Keratinocyte (primary cell): Measurements from ENCODE around the gene CHL1. TPM values are rescaled to one million over a fixed set of nuclear protein-coding genes. Genes with fewer than 3 reads are reported as not detected.

ENCODE experiments used
- DNase-seq: peaks from one replicate; pipeline ENCODE4 v3.0.0-alpha.2; 2011; ENCODE audit warnings: low read depth, missing footprints, low spot score
- FAIRE-seq: peaks from 2 replicates; lab custom pipeline; 2011; peaks lifted over from hg19 to GRCh38; lab: Jason Lieb, UNC
- H2AFZ ChIP-seq: 2 replicates; pipeline ENCODE4 v1.6.0; 2012; ENCODE audit warnings: low read length, control low read depth, inconsistent platforms; ENCODE audit not compliant: control insufficient read depth
- H3K27ac ChIP-seq: 2 replicates; pipeline ENCODE4 v1.5.1; 2011; ENCODE audit warnings: low read length; ENCODE audit not compliant: control insufficient read depth, insufficient read depth
- H3K27me3 ChIP-seq: 3 replicates; pipeline ENCODE4 v1.6.0; 2011; ENCODE audit warnings: low read length; ENCODE audit not compliant: control insufficient read depth, insufficient read depth; ENCODE audit errors: extremely low read depth
- H3K36me3 ChIP-seq, 2 experiments: 2 replicates in 1 of 2; 3 replicates in 1 of 2; pipeline ENCODE4 v1.5.1; 2011; ENCODE audit warnings: low read length in 2 of 2, mild to moderate bottlenecking in 1 of 2; ENCODE audit not compliant: control insufficient read depth in 2 of 2, insufficient read depth in 2 of 2; ENCODE audit errors: extremely low read depth in 1 of 2
- H3K4me1 ChIP-seq: 3 replicates; pipeline ENCODE4 v1.5.1; 2011; ENCODE audit warnings: low read length; ENCODE audit not compliant: control insufficient read depth, insufficient read depth; ENCODE audit errors: extremely low read depth
- H3K4me2 ChIP-seq: 3 replicates; pipeline ENCODE4 v1.6.0; 2011; ENCODE audit warnings: low read depth, low read length; ENCODE audit not compliant: control insufficient read depth, insufficient read depth; ENCODE audit errors: extremely low read depth
- H3K4me3 ChIP-seq, 3 experiments: fragments of 200-600 bp in 1 of 3; sonication (generic) in 1 of 3; 2 replicates in 2 of 3; 3 replicates in 1 of 3; pipeline ENCODE4 v1.5.1; 2011 to 2016; ENCODE audit warnings: low read length in 3 of 3, mild to moderate bottlenecking in 3 of 3, control low read depth in 2 of 3, inconsistent platforms in 1 of 3, low read depth in 1 of 3, mixed read lengths in 1 of 3, mixed run types in 1 of 3, moderate library complexity in 1 of 3; ENCODE audit not compliant: control insufficient read depth in 2 of 3, insufficient read depth in 2 of 3; ENCODE audit errors: extremely low read depth in 1 of 3
- H3K79me2 ChIP-seq: 2 replicates; pipeline ENCODE4 v1.6.0; 2012; ENCODE audit warnings: low read length; ENCODE audit not compliant: control insufficient read depth, insufficient read depth
- H3K9ac ChIP-seq: 3 replicates; pipeline ENCODE4 v1.6.0; 2011; ENCODE audit warnings: low read length; ENCODE audit not compliant: control insufficient read depth, insufficient read depth; ENCODE audit errors: extremely low read depth
- H3K9me1 ChIP-seq: 3 replicates; pipeline ENCODE4 v1.6.0; 2011; ENCODE audit warnings: low read length; ENCODE audit not compliant: control insufficient read depth, insufficient read depth; ENCODE audit errors: extremely low read depth
- H3K9me3 ChIP-seq: 2 replicates; pipeline ENCODE4 v1.5.1; 2012; ENCODE audit warnings: low read depth, low read length; ENCODE audit not compliant: control insufficient read depth
- H4K20me1 ChIP-seq: 3 replicates; pipeline ENCODE4 v1.6.0; 2011; ENCODE audit warnings: low read length; ENCODE audit not compliant: control insufficient read depth, insufficient read depth; ENCODE audit errors: extremely low read depth
- EZH2 ChIP-seq: IDR thresholded peaks from one replicate; pipeline ENCODE4 v1.6.1; 2012; ENCODE audit warnings: inconsistent platforms, mild to moderate bottlenecking, low read length, moderate library complexity
- dilution Hi-C: fragments of 300-500 bp; cut with MboI; formaldehyde crosslinking; loops from one replicate; pipeline ENCODE4 v1.7.0; 2020; ENCODE audit warnings: low sequenced_read_pairs; ENCODE audit not compliant: extremely low pct_ligation_motif_present
- polyA plus RNA-seq, 5 experiments: library from polyadenylated mRNA; depleted of rRNA in 3 of 5; stranded (reverse) in 3 of 5; stranded (forward) in 1 of 5; unstranded in 1 of 5; fragments of >200 nt; gene quantifications; 1 replicate in 1 of 5; 2 replicates in 3 of 5; 3 replicates in 1 of 5; pipeline versions ENCODE4 v1.2.1 to v1.2.3, GENCODE V29; 2011 to 2012; ENCODE audit warnings: missing spikeins in 2 of 5, low read depth in 1 of 5, low replicate concordance in 1 of 5
- TF ChIP-seq, protein P1 (sequence below), 3 experiments: IDR thresholded peaks in 1 of 3; conservative IDR thresholded peaks in 1 of 3; optimal IDR thresholded peaks in 1 of 3; 2 replicates in 2 of 3; 3 replicates in 1 of 3; pipeline versions ENCODE3 to v1.5.1; 2011; ENCODE audit warnings: low read length in 3 of 3, mild to moderate bottlenecking in 3 of 3, moderate library complexity in 2 of 3, control low read depth in 1 of 3, inconsistent platforms in 1 of 3; ENCODE audit not compliant: insufficient read depth in 2 of 3; ENCODE audit errors: extremely low read depth in 1 of 3

Gene CHL1
- polyA plus RNA-seq, 1 donor (not counting 4 experiments of a cell fraction or from before 2014, with no cell fraction given), result 0.04 TPM

- Histone ChIP-seq H3K79me2 (no peaks in the 10 kb centered on the region), H4K20me1 (no peaks in the 10 kb centered on the region), H3K36me3 (no peaks in the 10 kb centered on the region), H2AFZ (no peak overlapping the region), H3K4me2 (no peak overlapping the region), H3K27me3 (no peaks in the 10 kb centered on the region), H3K27ac (no peak overlapping the region), H3K9me1 (no peaks in the 10 kb centered on the region), H3K4me1 (no peaks in the 10 kb centered on the region), H3K4me3 (no peak overlapping the region), H3K9ac (no peak overlapping the region), H3K9me3 (no peaks in the 10 kb centered on the region)
- FAIRE-seq (no peak), DNase-seq (no peak)
- TF ChIP-seq, protein P1, sequence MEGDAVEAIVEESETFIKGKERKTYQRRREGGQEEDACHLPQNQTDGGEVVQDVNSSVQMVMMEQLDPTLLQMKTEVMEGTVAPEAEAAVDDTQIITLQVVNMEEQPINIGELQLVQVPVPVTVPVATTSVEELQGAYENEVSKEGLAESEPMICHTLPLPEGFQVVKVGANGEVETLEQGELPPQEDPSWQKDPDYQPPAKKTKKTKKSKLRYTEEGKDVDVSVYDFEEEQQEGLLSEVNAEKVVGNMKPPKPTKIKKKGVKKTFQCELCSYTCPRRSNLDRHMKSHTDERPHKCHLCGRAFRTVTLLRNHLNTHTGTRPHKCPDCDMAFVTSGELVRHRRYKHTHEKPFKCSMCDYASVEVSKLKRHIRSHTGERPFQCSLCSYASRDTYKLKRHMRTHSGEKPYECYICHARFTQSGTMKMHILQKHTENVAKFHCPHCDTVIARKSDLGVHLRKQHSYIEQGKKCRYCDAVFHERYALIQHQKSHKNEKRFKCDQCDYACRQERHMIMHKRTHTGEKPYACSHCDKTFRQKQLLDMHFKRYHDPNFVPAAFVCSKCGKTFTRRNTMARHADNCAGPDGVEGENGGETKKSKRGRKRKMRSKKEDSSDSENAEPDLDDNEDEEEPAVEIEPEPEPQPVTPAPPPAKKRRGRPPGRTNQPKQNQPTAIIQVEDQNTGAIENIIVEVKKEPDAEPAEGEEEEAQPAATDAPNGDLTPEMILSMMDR (optimal IDR thresholded peaks at IDR 0.05 in 1 of 3, IDR thresholded peaks at IDR 0.05 in 1 of 3, conservative IDR thresholded peaks at IDR 0.05 in 1 of 3; ENCODE audit: extremely low read depth in 1 of 3, insufficient read depth in 2 of 3, low read length in 3 of 3), result no peak
- TF ChIP-seq EZH2, result no peak
- dilution Hi-C loops, result no loop called here
These were observed 253.1 kb downstream of the CHL1 start for GRCh38 chr3:449711-450110.

DNA sequence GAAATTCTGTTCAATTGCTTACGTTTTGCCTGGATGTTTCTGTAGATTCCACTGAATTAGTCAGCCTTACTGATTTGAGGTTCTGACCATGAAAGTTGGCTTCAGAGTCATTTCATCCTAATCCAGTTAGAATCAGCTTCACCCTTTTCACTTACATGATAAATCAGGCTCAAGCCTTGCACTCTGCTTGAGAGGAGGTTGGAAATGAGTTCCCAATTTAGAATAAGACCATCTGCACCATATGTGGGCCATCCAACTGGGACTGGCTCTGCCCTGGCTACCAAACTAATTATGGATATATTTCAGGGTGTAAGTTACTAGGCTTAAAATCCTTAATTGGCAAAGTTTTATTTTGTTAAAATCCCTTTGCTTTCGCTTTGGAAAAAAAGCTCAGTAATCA is 255.7 kb downstream of the CHL1 start:
- H3K9ac ChIP-seq, result no peak overlapping the region
- DNase-seq (no peak), FAIRE-seq (no peak)
- TF ChIP-seq EZH2, result no peak
- TF ChIP-seq, protein P1 (optimal IDR thresholded peaks at IDR 0.05 in 1 of 3, IDR thresholded peaks at IDR 0.05 in 1 of 3, conservative IDR thresholded peaks at IDR 0.05 in 1 of 3; ENCODE audit: extremely low read depth in 1 of 3, insufficient read depth in 2 of 3, low read length in 3 of 3), result no peak
- no peak overlapping the region for H3K4me3 ChIP-seq
- no peaks in the 10 kb centered on the region for H3K79me2 ChIP-seq
- H2AFZ ChIP-seq, result no peak overlapping the region
- H3K4me1 ChIP-seq, result no peaks in the 10 kb centered on the region
- no peaks in the 10 kb centered on the region for H3K27me3 ChIP-seq
- H3K9me3 ChIP-seq, result no peaks in the 10 kb centered on the region
- dilution Hi-C loops, result no loop called here
- H3K27ac ChIP-seq, result no peak overlapping the region
- no peaks in the 10 kb centered on the region for H3K9me1 ChIP-seq
- H4K20me1 ChIP-seq, result no peaks in the 10 kb centered on the region
- no peaks in the 10 kb centered on the region for H3K36me3 ChIP-seq
- H3K4me2 ChIP-seq, result no peak overlapping the region
